IMR-90 (cell line): ENCODE measurements around the gene CARD16. TPM values are rescaled to one million over a fixed set of nuclear protein-coding genes. Genes with fewer than 3 reads are reported as not detected.
A peak's percentile ranks its signal among the peaks of the same experiment; 100 is the strongest.

Experiments used
- ATAC-seq: fragments of 200-7000 bp; cut with Tn5 transposase; 2 replicates; pipeline ENCODE4 v1.9.1; 2020; ENCODE audit warnings: low read depth, mild to moderate bottlenecking, moderate library complexity
- BruUV-seq: library from RNA; stranded (reverse); fragments of 400-500 nt; replicated peaks from 2 replicates; lab custom pipeline; 2021; lab: Mats Ljungman, UMichigan
- CTCF ChIA-PET: fragments of 300-600 bp; formaldehyde crosslinking; extraction: SDS; loops from one replicate; lab custom pipeline; 2021; ENCODE audit warnings: antibody characterized with exemption; lab: Yijun Ruan, JAX
- POLR2A ChIA-PET: fragments of 300-600 bp; sonication (Branson Sonifier 250); formaldehyde crosslinking; loops from one replicate; lab custom pipeline; 2022; ENCODE audit warnings: antibody characterized with exemption; ENCODE audit not compliant: unreplicated experiment; lab: Charles Lee
- DNase-seq: peaks from one replicate; pipeline ENCODE4 v3.0.0; 2013
- H2AFZ ChIP-seq: replicated peaks from 2 replicates; pipeline ENCODE3; 2013; ENCODE audit warnings: low read length, mild to moderate bottlenecking; ENCODE audit not compliant: poor library complexity
- H2AK5ac ChIP-seq: 2 replicates; pipeline ENCODE4 v1.6.1; 2013; ENCODE audit warnings: low read depth, low read length, inconsistent platforms
- H2AK9ac ChIP-seq: replicated peaks from 2 replicates; pipeline ENCODE3; 2013; ENCODE audit warnings: mild to moderate bottlenecking, low read depth, low read length, moderate library complexity; ENCODE audit not compliant: poor library complexity
- H2BK120ac ChIP-seq: 2 replicates; pipeline ENCODE4 v1.6.1; 2013; ENCODE audit warnings: low read depth, low read length, inconsistent platforms
- H2BK15ac ChIP-seq: 3 replicates; pipeline ENCODE4 v1.6.1; 2013; ENCODE audit warnings: low read depth, low read length, inconsistent platforms
- H2BK20ac ChIP-seq: 2 replicates; pipeline ENCODE4 v1.6.1; 2013; ENCODE audit warnings: low read depth, mild to moderate bottlenecking, inconsistent platforms, low read length, moderate library complexity
- H2BK5ac ChIP-seq: 2 replicates; pipeline ENCODE4 v1.6.1; 2013; ENCODE audit warnings: mild to moderate bottlenecking, low read depth, low read length, inconsistent platforms; ENCODE audit not compliant: poor library complexity, severe bottlenecking
- H3K14ac ChIP-seq: replicated peaks from 2 replicates; pipeline ENCODE4 v1.6.1; 2013; ENCODE audit warnings: low read depth, low read length, inconsistent platforms
- H3K18ac ChIP-seq: 2 replicates; pipeline ENCODE4 v1.6.1; 2013; ENCODE audit warnings: low read depth, low read length, control low read depth
- H3K23ac ChIP-seq: 2 replicates; pipeline ENCODE4 v1.6.1; 2013; ENCODE audit warnings: low read depth, low read length, inconsistent platforms
- H3K27ac ChIP-seq: 2 replicates; pipeline ENCODE4 v1.5.1; 2013; ENCODE audit warnings: mild to moderate bottlenecking, control low read depth, low read length; ENCODE audit not compliant: insufficient read depth
- H3K27me3 ChIP-seq: 2 replicates; pipeline ENCODE4 v1.6.1; 2013; ENCODE audit warnings: low read length; ENCODE audit not compliant: control insufficient read depth, insufficient read depth
- H3K36me3 ChIP-seq: 2 replicates; pipeline ENCODE4 v1.6.1; 2013; ENCODE audit warnings: low read length, mixed read lengths; ENCODE audit not compliant: control insufficient read depth, insufficient read depth
- H3K4ac ChIP-seq: 2 replicates; pipeline ENCODE4 v1.6.1; 2013; ENCODE audit warnings: low read depth, low read length, inconsistent platforms
- H3K4me1 ChIP-seq: 2 replicates; pipeline ENCODE4 v1.6.1; 2013; ENCODE audit warnings: low read length, mixed read lengths; ENCODE audit not compliant: control insufficient read depth, insufficient read depth
- H3K4me2 ChIP-seq: 2 replicates; pipeline ENCODE4 v1.6.1; 2013; ENCODE audit warnings: low read depth, mild to moderate bottlenecking, control low read depth, low read length, moderate library complexity
- H3K4me3 ChIP-seq: 2 replicates; pipeline ENCODE4 v1.5.1; 2013; ENCODE audit warnings: low read depth, mild to moderate bottlenecking, control low read depth, low read length, moderate library complexity; ENCODE audit not compliant: insufficient read depth
- H3K56ac ChIP-seq: 2 replicates; pipeline ENCODE4 v1.6.1; 2013; ENCODE audit warnings: low read length, inconsistent platforms; ENCODE audit not compliant: insufficient read depth; ENCODE audit errors: extremely low read depth
- H3K79me1 ChIP-seq, 2 experiments: 2 replicates each; pipeline ENCODE4 v1.6.1; 2013; ENCODE audit warnings: low read length in 2 of 2, inconsistent platforms in 1 of 2, low read depth in 1 of 2
- H3K9ac ChIP-seq: 2 replicates; pipeline ENCODE4 v1.6.1; 2013; ENCODE audit warnings: low read depth, low read length, control low read depth
- H3K9me1 ChIP-seq: 2 replicates; pipeline ENCODE4 v1.6.1; 2013; ENCODE audit warnings: low read length, inconsistent platforms; ENCODE audit not compliant: insufficient read depth
- H3K9me3 ChIP-seq: 2 replicates; pipeline ENCODE4 v1.6.1; 2013; ENCODE audit warnings: low read length; ENCODE audit not compliant: control insufficient read depth, insufficient read depth
- H4K20me1 ChIP-seq: 2 replicates; pipeline ENCODE4 v1.6.1; 2013; ENCODE audit warnings: low read length, inconsistent platforms; ENCODE audit not compliant: insufficient read depth
- H4K5ac ChIP-seq: 2 replicates; pipeline ENCODE4 v1.6.1; 2013; ENCODE audit warnings: mild to moderate bottlenecking, low read depth, low read length, control low read depth
- H4K8ac ChIP-seq, 2 experiments: 2 replicates each; pipeline ENCODE4 v1.6.1; 2013; ENCODE audit warnings: low read depth in 2 of 2, low read length in 2 of 2, control low read depth in 1 of 2, inconsistent platforms in 1 of 2
- H4K91ac ChIP-seq: 2 replicates; pipeline ENCODE4 v1.6.1; 2013; ENCODE audit warnings: low read depth, low read length, inconsistent platforms; ENCODE audit not compliant: insufficient read depth
- CTCF ChIP-seq: conservative IDR thresholded peaks from 2 replicates; pipeline ENCODE4 v1.5.1; 2012; ENCODE audit warnings: mild to moderate bottlenecking, low read depth, low read length, improper control_type of control experiment
- NFE2L2 ChIP-seq: fragments of 150-350 bp; IDR thresholded peaks from 2 replicates; pipeline ENCODE4 v1.6.1; 2016; ENCODE audit warnings: low read depth, mild to moderate bottlenecking, low read length
- RAD21 ChIP-seq: IDR thresholded peaks from 2 replicates; pipeline ENCODE4 v1.6.1; 2012; ENCODE audit warnings: low read length, improper control_type of control experiment
- WGBS, 2 experiments: methylation state at CpG; one replicate each; pipeline versions ENCODE4 v1.1.5 to v1.1.7; 2013; ENCODE audit warnings: missing lambda C conversion rate in 2 of 2; ENCODE audit not compliant: insufficient read length in 1 of 2; ENCODE audit errors: extremely low coverage in 2 of 2; 5-methylcytosine and 5-hydroxymethylcytosine counted together
- dilution Hi-C: fragments of 300-500 bp; cut with HindIII; formaldehyde crosslinking; loops from one replicate; pipeline ENCODE4 v1.14.3; 2018; ENCODE audit warnings: low sequenced_read_pairs; ENCODE audit not compliant: unreplicated experiment
- in situ Hi-C: fragments of 300-500 bp; cut with MboI; formaldehyde crosslinking; loops from 3 replicates; pipeline ENCODE4 v1.14.3; 2019; ENCODE audit warnings: low sequenced_read_pairs, inconsistent platforms, mixed read lengths
- intact Hi-C: fragments of 100-400 bp; cut with micrococcal nuclease; formaldehyde crosslinking; loops from 2 replicates; pipeline ENCODE4 v1.10.0; 2022
- polyA plus RNA-seq, 3 experiments: library from polyadenylated mRNA; depleted of rRNA; stranded (reverse); fragments of >200 nt; gene quantifications; 2 replicates each; pipeline ENCODE4 v1.2.3, GENCODE V29; 2012; ENCODE audit warnings: low replicate concordance in 1 of 3
- total RNA-seq: library from RNA; depleted of rRNA; stranded (reverse); fragments of >200 nt; gene quantifications from 2 replicates; pipeline ENCODE4 v1.2.3, GENCODE V29; 2012

The CARD16 gene
- total and polyA plus RNA-seq, 2 of the 4 experiments (the other 2 are of a cell fraction) = 7.9 to 29.2 TPM

GRCh38 chr11:105092256-105093239 lies 47.4 kb upstream of the CARD16 start (continued):
- TF ChIP-seq NFE2L2 (no peak), RAD21 (no peak)

GRCh38 chr11:105081412-105082150 lies 36.4 kb upstream of the CARD16 start:
- H3K23ac ChIP-seq = no peak overlapping the region
- no peak for TF ChIP-seq CTCF
- no peak for TF ChIP-seq RAD21
- no peak overlapping the region for H2BK5ac ChIP-seq
- no peak overlapping the region for H3K27ac ChIP-seq
- H3K9me1 ChIP-seq = no peaks in the 10 kb centered on the region
- 0 out of 2 replicates have a peak overlapping the region, but pooled peaks have one; percentile 17 for H3K14ac ChIP-seq
- ATAC-seq (no peak), DNase-seq (no peak)
- no peak overlapping the region; the same call in 1 of the 2 replicates for H4K91ac ChIP-seq
- intact Hi-C loops (no loop called here), in situ Hi-C loops (no loop called here), dilution Hi-C loops (no loop called here)
- no peak overlapping the region for H2AK9ac ChIP-seq
- H3K4me3 ChIP-seq = no peak overlapping the region
- no peak overlapping the region for H3K4me2 ChIP-seq
- no peak overlapping the region for H2AFZ ChIP-seq
- H2BK20ac ChIP-seq = no peak overlapping the region
- no peak overlapping the region for H3K9ac ChIP-seq
- H3K9me3 ChIP-seq = no peaks in the 10 kb centered on the region
- H3K4me1 ChIP-seq = no peaks in the 10 kb centered on the region
- ChIA-PET POLR2A (no interaction called here), CTCF (no interaction called here)
- no peaks in the 10 kb centered on the region for H3K27me3 ChIP-seq
- peak overlapping the region in 1 of 2 experiments; percentile 11; a peak in 1 of 4 replicates for H4K8ac ChIP-seq
- H4K5ac ChIP-seq = peak overlapping the region; percentile 11
- no peaks in the 10 kb centered on the region for H3K79me1 ChIP-seq
- BruUV-seq = no TSS peak
- no peak overlapping the region; the same call in 1 of the 2 replicates for H3K18ac ChIP-seq
- no peak overlapping the region for H3K56ac ChIP-seq
- peak overlapping the region; percentile 21; the same call in 1 of the 2 replicates for H3K4ac ChIP-seq
- H4K20me1 ChIP-seq = no peaks in the 10 kb centered on the region
- no peak overlapping the region; the same call in 2 of the 3 replicates for H2BK15ac ChIP-seq
- 100% methylated on average over 2 of the region's 5 CpGs; no CpG with 5 or more reads in 1 of the 2 experiments for WGBS, 2 experiments
- peak overlapping the region; percentile 9; the same call in 1 of the 2 replicates for H2AK5ac ChIP-seq
- H2BK120ac ChIP-seq = no peak overlapping the region
- no peaks in the 10 kb centered on the region for H3K36me3 ChIP-seq
